Endometrial microvascular endothelial cells (primary cell): ENCODE results near the gene RALGPS1. TPM values are rescaled to one million over a fixed set of nuclear protein-coding genes. Genes with fewer than 3 reads are reported as not detected.

ENCODE experiments used
- in situ Hi-C: cut with HindIII; loops from 2 replicates; pipeline ENCODE4 v1.10.0; 2017; ENCODE audit warnings: low sequenced_read_pairs, low pct_unique_long_range_greater_than_20kb; ENCODE audit errors: inconsistent ontology term
- total RNA-seq: library from RNA; depleted of rRNA; stranded (reverse); fragments of >200 nt; gene quantifications from one replicate; pipeline ENCODE4 v1.2.3, GENCODE V29; 2015; ENCODE audit errors: inconsistent ontology term

Gene RALGPS1
- total RNA-seq, 1 donor from 2014 or later, result 1.6 TPM

DNA sequence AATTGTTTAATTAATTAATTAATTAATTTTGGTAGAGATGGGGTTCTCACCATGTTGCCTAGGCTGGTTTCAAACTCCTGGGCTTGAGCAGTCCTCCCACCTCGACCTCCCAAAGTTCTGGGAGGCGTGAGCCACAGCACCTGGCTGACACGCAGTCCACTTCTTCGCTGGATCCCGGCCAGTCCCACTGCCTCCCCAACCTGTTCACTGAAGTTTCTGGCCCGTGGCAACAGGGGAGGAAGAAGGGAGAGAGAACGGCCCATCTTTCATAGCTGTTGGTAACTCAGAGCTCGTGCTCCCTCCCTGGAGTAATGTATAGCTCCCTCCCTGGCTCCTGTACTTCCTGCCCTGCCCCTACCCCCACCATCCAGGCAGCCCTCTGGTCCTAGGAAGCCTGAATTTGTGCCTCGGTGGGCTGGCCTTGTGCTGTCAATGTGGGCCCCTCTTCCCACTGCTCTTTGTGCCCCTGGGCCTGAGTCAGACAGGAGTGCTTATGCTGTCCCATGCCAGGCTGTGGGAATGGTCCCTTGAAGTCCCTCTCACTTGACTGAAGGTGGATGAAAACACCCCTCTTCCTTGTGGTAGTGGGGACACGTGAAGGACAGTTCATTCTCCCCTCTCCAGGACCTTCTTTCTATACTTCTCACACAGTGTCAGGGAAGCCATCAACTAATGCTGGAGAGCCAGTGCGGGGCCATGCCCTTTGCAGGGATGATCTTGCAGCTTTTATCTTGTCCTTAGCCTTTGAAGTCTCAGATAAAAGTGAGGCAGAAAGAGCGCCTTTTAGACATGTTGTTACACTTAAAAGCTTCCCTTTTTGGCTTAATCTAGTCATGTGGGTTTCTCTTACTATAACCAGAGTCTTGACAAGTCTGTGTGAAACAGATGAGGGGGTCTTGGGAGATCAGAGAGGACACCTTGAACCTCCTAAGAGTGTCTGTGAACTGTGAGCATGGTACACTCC, 169.8 kb downstream of the RALGPS1 start:
- in situ Hi-C loops, result no loop called here

DNA sequence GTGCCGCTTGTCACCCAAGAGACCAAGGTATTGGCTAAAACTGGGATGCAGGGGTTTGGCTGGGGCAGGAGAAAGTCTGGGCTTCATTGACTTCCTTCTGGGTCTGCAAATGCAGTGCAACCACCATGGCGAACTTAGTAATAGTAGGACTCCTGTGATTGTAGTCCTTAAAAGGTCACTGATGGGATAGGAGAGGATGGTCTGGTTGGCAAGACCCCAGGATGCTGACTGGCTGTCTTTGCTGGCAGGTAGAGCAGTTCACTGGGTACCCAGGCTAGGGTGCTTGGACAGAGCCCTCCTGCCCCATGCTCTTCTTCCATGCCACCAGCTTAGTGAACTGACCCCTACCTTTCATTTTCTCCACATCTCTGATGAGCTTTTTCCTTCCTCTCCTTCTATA, 170.6 kb downstream of the RALGPS1 start:
- in situ Hi-C loops, result no loop called here

DNA sequence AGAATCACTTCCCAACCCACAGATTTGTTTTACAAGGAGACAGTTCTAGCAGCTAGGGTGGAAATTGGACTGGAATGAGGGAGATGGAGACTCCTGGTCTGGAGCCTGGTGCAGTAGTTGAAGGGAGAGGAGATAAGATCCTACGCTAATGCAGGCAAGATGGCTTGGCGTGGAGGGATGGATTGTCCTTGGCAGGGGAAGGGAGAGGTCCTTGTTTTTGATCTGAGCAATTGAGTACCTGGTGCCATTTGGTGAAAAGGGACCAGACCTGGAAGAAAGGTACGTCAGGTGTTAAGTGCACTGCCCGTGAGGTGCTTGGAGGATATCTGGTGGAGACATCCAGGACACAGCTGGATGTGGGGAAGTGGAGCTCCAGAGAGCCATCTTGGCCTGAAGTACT, 172.2 kb downstream of the RALGPS1 start:
- in situ Hi-C loops, result no loop called here

DNA sequence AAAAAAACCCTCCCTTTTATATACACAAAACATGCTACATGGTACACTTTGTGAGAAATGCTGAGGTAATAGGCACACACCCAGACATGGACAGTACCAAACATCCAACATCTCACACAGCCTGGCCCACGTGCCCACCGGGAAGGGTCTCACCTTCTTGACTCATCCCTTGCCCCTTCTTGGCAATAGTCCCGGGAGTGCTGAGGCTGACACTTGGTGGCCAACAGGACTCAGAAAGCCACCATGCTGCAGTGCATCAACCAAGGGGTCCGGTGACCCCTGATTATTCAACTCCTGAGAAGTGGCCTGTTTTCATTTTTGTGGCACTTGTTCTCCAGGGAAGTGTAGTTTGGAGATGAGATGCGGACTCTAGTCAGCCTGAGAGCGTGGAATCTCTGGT, 172.8 kb downstream of the RALGPS1 start:
- in situ Hi-C loops, result no loop called here

DNA sequence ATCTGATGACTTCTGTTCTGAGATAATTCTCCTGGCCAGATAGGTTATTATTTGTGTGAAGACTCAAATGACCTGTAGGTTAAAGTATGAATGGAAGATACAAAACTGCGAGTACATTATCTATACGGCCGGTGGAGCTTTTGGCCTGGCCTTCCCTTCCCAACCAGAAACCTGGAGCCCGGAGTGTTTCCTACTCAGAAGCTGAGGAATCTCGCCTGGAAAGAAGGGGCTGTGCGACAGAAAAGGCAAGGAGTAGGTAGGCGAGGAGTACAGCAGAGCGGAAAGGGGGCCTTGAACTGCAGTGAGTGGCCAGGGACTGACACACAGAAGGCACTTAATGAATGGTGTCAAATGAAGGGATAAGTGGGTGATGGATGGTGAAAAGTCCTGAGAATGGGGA, 173.3 kb downstream of the RALGPS1 start:
- in situ Hi-C loops, result no loop called here

DNA sequence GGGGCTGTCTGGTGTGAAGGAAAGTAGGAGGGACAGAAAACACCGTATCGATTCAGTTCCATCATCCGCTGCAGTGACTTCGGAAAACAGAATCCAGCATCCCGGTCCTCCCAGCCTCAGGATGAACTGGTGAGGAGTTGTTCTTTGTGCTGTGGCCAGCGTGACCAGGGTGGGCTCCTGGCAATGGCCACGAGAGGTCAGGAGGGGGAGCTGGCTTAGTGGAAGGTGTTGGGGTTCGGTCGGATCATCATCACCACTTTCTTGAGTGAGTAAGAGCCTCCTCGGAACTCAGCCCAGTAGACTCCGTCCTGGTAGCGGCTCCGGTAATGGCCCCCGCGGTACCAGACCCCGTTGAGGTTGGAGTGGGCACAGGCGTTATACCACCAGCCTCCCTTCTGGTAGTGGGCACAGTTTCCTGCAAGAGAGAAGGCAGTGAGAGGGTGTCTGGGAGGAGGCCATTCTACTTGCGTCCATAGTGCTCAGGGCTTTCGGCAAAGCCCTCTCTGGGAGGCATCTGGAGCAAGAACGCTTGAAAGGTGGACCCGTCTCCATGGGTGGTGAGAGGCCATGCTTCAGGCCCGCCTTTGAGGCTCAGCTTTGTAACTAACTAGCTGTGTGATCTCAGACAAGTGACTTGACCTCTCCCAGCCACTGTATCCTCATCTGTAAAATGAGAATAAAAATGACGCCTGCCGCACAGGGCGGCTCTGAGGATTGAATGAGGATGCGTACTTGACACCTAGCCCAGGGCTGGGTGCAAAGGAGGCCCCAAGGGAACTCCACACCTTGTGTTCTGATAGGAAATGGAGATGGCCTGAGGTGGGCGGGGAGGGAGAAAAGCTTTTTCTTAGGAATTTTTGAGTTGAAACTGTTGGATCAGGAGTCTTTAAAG, 174.4 kb downstream of the RALGPS1 start:
- in situ Hi-C loops, result no loop called here

DNA sequence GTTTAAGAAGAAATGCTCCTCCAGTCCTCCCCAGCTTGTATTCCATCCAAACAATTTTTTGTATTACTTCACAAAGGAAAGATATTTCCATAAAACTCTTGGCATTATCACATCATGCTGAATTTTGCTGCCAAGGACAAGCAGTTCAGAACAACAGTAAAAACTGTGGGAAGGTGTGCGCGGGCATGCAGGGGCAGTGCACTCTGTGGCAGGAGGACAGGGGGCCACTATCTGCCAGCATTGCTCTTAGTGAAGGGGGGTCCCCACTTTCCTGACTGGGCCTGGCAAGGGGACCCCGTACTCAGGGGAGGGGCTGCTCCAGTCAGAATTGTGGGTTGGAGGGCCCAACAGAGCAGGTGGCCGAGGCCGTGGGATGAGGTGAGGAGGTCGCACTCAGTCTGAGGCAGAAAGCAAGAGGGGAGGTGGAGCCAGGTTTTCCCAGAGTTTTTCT, 175.1 kb downstream of the RALGPS1 start:
- in situ Hi-C loops, result no loop called here

DNA sequence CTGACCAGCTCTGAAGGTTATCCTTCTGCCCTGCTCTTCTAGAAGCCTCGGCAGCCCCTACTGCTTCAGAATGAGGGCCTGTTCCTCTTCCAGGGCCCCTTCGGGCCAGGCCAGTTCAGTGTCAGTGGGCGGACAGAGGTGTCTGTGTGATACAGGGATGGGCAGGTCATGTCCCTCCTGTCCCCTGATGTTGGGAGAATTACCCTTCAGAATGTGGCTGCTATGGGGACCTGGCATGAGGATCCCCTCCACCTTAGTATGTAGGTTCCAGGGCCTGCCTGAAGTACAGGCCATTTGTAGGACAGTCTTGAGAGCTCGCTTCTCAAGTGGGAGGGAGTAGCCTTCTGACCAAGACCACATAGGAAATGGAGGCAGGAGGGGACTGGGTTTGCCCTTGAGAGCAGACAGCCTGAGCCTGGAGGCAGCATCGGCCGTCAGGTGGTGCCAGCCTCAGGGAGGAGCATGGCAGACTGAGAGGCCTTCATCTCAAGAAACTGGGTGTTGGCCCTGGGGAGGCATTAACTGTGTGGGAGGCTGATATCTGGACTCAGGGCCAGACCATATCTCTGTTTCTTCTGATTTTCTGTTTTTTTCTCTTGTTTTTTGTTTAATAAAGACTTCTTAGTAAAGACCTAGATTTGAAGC, 175.9 kb downstream of the RALGPS1 start:
- in situ Hi-C loops, result no loop called here

DNA sequence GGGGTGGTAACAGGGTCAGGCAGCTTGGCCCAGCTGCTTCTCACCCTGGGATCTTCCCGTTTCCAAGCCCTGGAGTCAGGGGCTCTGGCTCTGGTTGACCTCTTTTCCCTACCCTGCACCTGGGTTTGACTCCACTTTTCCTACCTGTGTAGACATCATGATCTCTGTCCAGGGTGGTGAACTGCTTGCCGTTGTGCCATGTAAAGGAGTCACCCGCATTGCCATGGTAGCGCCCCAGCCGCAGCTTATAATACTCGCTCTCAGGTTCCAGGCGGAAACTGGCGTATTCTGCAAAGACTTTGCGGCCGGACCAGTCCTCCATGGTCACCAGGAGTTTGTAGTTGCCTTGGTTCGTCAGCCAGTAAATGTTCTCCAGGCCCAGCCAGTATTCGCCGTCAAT, 176.9 kb downstream of the RALGPS1 start:
- in situ Hi-C loops, result no loop called here

DNA sequence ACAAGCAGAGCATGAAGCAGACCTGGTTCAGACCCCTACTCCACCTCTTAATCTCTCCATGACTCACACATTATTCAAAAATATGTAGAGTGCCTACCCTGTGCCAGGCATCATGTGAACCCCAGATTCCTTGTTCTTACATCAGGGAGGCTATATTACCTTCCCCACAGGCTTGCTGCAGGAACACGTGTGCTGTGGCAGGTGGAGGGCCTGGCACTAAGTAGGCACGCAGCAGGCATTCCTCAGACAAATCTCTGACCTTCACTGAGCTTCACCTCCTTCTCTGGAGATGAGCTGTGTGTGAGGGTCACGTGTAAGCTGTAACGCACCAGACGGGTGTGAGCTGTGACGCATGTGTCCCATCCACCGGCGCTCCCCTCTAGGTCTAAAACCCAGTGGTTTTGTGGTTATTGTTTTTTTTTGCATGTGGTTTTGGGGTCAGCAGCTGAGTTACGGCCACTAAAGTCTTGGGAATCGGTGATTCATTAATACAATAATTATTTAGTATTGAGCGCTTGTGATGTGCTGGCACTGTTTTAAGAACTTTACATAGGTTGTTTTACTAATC, 177.5 kb downstream of the RALGPS1 start:
- in situ Hi-C loops, result no loop called here

DNA sequence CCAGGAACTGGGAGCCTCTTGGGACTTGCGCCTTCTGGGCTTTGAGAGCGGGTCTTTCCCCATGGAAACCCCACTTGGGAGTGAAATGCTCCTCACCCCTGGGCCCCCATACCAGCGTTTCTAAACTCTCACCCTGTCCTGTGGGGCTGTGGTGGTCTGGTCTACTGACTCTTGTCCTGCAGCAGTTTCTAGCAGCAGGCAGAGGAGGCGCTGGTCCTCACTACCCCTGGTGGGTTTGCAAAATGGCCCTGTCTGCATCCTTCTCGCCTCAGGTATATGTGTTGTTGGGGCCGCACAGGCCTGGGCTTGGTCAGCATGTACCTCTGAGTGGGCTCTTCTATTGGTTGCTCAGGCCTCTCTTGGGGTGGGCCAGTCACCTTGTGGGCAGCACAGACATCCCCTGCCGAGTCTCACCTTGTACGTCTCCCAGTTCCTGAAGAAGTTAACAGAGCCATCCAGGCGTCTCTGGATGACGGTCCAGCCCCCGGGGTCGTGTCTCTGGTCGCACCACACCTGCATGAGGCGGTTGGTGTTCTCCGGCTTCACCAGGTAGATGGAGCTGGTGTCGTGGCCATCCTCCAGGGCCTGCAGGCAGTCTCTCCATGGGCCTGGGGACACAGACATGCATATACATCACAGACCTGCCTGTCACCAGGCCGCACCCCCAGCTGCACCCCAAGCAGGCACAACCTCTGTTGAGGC, 178.9 kb downstream of the RALGPS1 start:
- in situ Hi-C loops, result no loop called here

DNA sequence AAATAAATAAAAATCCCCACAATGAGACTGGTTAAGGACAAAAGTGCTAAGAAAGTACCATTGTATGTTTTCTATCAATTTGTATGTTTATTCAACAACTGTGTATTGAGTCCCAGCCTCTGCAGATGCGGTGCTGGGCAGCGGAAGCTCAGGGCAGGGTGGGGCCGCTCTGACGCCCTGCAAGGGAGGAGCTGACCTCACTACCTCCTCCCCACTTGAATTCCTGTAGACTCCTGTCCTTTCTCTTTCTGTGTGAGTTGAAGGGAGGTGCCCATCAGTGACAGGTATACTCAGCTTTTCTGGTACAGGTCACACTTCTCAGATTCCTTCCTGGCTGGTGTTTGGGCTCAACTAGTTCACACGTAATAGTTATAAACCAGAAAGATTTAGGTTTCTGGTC, 180.8 kb downstream of the RALGPS1 start:
- in situ Hi-C loops, result no loop called here

DNA sequence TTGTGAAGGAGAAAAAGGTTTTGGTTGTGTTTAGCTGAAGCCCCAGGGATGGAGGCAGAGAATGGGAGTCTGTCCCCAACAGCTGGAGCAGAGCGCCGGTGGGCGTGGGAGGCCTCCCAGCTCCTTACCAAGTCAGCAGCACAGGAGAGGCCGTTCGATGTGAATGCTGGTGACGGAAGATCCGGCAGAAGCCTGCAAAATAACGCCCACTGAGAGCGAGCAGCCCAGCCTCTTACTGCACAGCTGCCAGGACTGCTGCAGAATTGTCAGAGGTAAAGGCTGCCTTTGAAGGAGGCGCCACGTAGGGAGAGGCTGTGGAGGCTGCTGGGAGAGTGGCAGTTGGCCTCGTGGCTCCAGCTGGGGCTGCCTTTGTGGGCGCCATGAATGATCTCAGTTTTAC, 181.6 kb downstream of the RALGPS1 start:
- in situ Hi-C loops, result no loop called here

DNA sequence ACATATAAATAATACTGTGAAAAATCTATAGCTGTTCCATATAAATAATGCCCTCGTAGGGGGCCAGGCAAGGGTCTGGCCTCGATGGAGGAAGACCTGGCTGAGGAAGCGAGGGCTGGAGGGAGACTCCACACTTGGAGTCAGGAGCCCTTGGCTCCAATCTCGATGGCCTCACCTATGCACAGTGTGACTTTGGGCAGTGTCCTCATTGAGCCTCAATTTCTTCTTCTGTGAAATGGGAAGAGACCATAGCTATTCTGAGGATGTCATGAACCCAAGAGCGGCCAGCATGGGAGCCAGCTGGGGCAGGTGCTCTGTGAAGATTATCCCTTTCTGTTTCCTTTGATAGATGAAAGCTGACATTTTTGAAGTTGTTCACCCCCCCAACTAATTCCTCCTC, 183.1 kb downstream of the RALGPS1 start:
- in situ Hi-C loops, result no loop called here

DNA sequence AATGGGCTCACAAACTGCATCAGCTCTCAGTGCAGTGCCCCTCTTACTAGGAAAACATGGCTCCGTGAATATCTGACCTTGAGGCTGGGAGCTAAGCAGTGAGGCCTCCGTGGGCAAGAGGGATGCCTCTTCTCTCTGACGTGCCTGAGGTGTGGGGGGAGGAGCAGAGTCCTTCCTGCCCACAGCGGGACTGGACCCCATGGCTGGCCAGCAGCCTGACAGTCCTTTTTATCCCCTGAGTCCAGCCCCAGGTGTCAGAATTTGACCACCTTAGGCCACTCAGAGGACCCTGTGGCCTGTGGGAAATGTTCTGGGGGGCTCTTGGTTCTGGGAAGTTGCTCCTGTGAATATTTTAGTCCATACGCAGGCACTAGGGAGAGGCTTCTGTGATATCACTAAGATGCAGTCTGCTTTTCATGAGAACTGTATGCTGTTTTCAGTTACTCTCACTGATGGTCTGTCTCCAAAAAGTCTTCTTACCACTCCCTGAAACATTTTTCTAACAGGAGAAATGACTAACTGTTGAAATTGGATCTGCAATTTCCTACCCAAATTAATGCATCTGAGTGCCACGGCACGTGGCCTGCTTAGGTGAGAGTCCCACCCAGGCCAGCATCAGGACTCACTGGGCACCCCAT, 184.5 kb downstream of the RALGPS1 start:
- in situ Hi-C loops, result no loop called here

DNA sequence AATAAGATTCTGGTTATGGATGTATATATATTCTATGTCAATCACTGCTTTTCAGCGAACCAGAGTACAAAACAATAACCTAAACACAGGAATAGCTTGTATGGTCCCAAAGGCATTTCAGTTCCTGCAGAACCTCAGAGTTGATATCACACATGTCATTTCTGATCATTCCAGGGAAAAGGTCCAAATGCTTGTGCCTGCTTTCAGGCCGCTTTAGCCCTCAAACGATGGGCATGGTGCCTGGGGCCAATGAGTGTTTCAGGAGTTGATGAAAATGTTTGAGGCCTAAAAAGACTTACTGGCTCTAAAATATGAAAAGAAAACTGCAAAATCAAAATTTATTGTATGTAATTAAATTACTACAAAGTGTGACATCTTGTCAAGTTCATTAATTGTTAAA, 185.1 kb downstream of the RALGPS1 start:
- in situ Hi-C loops, result no loop called here

DNA sequence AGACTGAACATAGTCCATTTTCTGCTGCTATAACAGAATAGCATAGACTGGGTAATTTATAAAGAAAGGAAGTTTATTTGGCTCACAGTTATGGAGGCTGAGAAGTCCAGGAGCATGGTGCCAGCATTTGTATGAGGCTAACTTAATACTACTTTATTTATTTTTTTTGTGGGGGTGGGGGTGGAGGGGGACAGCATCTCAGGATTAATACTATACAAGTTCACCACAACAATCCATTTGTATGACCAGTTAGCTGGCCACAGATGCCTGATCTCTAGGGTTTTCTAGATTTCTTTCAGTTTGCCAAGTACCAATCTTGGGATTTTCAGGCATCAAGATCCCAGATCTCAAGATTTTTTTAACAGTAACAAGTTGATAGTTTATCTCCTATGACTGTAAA, 187.6 kb downstream of the RALGPS1 start:
- in situ Hi-C loops, result no loop called here

DNA sequence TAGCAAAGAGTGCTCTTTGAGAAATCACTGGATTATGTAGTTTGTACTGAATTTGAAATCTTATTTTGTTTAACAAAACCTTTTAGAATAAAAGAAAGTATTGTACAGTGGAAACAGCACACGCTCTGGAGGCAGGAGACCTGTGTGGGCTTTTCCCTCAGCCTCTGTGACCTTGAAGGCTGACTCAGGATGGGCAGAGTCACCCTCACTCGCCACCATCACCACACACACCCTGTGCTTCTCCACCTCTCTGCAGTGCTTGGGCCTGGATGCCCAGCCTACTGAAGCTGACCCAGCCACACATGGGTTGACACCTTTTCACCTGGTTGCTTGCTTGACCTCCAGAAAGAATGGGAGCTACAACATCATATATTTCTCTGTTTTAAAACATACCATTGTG, 188.2 kb downstream of the RALGPS1 start:
- in situ Hi-C loops, result no loop called here
